Measurements from ENCODE around the gene BTBD7. TPM values are rescaled to one million over a fixed set of nuclear protein-coding genes. Genes with fewer than 3 reads are reported as not detected.
"Not testable (repeated sequence)": the region's sequence is repeated elsewhere in the genome, so short reads cannot be mapped to it uniquely, and the experiment has no call there.

BTBD7 gene
- total RNA-seq, 2 experiments from 2014 or later, result 16.6 to 17.2 TPM

DNA sequence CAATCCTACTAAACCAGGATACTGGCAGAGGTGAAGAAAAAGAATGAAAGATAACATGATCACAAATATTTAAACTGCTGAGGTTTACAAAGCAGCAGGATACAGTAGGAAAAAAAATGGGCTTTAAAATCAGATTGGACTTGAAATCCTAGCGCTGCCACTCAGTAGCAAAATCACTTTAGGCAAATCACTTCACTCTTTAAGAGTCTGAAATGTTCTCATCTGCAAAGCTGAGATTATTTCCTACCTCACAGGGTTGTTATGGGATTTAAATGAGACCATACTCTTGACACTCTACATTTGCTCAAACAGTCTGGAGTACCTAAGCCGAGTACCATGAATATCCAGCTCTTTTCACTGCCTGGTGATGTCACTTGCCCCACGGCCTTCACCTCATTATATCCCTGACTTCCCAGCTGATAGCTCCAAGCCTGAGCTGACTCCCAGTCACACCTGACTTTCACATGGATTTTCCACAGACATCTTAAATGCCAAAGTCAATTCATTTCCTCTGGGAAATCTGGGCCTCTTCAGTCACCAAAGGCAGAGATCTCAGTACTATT, 65.6 kb downstream of the BTBD7 start:
- ChIA-PET CTCF (no interaction called here), POLR2A (no interaction called here)

DNA sequence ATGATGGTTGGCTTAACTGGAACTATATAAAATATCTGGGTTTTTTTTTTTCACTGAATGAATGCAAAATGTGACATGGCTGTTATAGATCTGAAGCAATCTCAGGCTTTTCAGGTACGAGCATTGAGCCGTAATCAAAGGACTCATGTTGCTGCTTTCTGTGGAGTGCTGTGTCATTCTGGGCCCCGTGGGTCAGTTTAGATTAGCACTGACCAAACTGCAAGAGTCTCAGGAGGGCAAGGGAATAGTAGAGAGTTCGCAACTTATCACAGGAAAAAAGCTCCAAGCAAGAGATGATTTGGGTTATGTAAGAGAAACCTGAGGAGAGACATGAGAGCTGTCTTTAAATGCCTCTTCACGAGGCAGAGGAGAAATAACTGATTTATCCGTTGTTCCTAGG, 66.7 kb downstream of the BTBD7 start:
- ChIA-PET CTCF (no interaction called here), POLR2A (no interaction called here)

GRCh38 chr14:93263416-93263815, 69.4 kb downstream of the BTBD7 start:
- CTCF ChIA-PET, result no interaction called here

GRCh38 chr14:93262446-93262845, 70.4 kb downstream of the BTBD7 start:
- CTCF ChIA-PET, result interaction anchor here (0.7 kb wide), 1 partner anchor 15 kb away, joined by 3 read pairs; no protein-coding TSS in a partner anchor
- POLR2A ChIA-PET, result interaction anchor here (0.6 kb wide), 1 partner anchor 41 kb away, joined by 6 read pairs; no protein-coding TSS in a partner anchor

More at GRCh38 chr14:93263416-93263815, 69.4 kb downstream of the BTBD7 start:
- POLR2A ChIA-PET, result no interaction called here

DNA sequence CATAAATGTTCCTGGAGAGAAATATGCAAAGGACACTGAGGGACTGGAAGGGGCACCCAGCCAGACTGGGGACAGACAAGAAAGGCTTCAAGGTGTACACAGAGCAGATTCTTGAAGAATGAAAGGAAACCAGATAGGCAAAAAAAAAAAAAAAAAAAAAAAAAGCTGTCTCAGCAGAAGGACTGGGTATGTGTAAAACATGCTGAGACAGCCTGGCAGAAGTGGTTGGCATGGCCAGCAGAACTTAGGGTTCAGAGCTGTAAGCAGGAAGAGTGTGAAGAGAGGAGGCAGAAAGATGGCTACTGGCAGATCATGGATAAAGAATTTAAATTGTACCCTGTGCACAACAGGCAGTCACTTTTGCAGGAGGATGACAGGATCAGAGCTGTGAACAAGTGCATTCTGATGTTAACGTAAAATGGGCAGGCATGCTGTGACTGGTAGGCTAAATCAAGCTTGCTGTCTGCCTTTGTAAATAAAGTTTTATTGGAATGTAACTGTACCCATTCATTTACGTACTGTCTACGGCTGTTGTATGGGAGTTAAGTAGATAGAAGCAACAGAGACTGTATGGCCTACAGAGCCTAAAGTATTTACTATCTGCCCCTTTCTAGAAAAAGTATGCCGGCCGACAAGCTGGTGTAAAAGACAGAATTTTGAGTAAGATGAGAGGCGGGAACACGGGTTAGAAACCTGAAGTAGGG, 83.6 kb downstream of the BTBD7 start:
- ChIA-PET CTCF (no interaction called here), POLR2A (no interaction called here)

GRCh38 chr14:93246534-93246933, 86.3 kb downstream of the BTBD7 start:
- CTCF ChIA-PET, result no interaction called here
- POLR2A ChIA-PET, result no interaction called here

DNA sequence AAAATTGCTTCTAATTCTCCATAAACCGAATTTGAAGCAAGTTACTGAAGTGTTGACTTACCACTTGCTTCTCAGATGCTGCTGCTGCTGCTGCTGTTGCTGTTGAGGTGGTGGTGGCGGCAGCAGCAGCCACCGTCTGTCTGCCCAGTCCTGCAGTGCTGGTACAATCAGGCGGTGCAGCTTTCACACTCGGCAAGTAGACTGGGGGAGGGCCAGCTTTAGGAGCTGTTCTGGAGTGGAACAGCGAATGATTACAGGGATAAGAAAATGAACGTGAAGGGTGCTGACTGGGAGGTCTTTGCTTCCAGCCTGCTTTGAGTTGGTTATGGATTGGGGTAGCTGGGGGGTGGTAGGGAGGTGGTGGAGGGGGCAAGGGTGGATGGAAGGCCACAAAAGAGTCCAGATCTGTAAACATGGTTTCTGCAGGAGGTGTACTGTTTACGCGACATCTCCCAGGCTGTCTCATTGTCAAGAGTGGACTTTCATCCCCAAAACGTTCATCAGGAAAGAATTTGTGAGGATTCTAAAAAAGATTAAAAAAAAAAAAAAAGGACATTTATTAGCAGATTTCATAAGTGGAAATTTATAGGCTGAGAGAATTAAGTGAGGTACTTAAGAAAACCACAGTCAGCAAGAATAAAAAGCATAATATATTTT, 86.9 kb downstream of the BTBD7 start:
- POLR2A ChIA-PET, result interaction anchor here (0.6 kb wide), 1 partner anchor 12 kb away, joined by 4 read pairs; no protein-coding TSS in a partner anchor
- CTCF ChIA-PET, result no interaction called here

DNA sequence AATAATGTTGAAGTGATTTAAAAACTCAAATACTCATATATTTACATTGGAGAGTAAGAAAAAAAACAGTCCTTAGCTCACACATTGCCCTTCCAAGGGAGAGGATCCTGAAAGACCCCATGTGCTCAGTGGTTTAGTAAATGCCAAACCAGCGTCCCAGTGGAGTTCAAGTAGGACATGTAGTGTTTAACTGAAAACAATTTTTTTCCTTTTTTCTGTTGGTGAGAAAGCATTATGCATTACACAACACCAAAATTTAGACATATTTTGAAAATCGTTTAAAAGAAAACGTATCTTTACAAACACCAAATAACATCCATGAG, 92.2 kb downstream of the BTBD7 start:
- POLR2A ChIA-PET, result no interaction called here
- CTCF ChIA-PET, result no interaction called here

- CTCF ChIA-PET, result no interaction called here
- POLR2A ChIA-PET, result no interaction called here
These were observed 92.8 kb downstream of the BTBD7 start for GRCh38 chr14:93239869-93240677.

- CTCF ChIA-PET, result interaction anchor here (0.7 kb wide), 2 partner anchors 39 to 277 kb away, joined by 3 read pairs; no protein-coding TSS in a partner anchor
- POLR2A ChIA-PET, result no interaction called here
These were observed 98.0 kb downstream of the BTBD7 start for GRCh38 chr14:93234798-93235197.

- POLR2A ChIA-PET, result interaction anchor here (0.7 kb wide), 1 partner anchor 12 kb away, joined by 4 read pairs; no protein-coding TSS in a partner anchor
- CTCF ChIA-PET, result not testable (repeated sequence)
These were observed 99.8 kb downstream of the BTBD7 start for GRCh38 chr14:93233078-93233477.

DNA sequence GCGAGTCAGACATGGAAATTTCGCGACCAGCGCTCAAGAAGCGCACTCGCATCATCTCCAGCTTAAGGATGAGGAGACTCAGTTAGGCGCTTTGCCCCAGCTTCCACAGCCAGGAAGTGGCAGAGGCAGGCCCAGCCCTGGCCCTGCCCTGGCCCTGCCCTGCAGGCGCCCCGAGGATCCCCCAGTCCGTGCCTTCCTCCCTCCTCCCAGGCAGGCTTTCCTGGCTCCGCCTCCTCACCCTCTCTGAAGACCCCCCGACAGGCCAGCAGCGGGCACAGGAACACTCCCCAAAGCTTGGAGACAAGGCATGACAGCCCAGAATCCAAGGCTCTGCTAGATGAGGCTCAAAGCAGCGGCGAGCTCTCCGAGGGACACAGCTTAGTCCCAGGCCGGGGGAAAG, 100.7 kb downstream of the BTBD7 start:
- POLR2A ChIA-PET, result no interaction called here
- CTCF ChIA-PET, result no interaction called here

DNA sequence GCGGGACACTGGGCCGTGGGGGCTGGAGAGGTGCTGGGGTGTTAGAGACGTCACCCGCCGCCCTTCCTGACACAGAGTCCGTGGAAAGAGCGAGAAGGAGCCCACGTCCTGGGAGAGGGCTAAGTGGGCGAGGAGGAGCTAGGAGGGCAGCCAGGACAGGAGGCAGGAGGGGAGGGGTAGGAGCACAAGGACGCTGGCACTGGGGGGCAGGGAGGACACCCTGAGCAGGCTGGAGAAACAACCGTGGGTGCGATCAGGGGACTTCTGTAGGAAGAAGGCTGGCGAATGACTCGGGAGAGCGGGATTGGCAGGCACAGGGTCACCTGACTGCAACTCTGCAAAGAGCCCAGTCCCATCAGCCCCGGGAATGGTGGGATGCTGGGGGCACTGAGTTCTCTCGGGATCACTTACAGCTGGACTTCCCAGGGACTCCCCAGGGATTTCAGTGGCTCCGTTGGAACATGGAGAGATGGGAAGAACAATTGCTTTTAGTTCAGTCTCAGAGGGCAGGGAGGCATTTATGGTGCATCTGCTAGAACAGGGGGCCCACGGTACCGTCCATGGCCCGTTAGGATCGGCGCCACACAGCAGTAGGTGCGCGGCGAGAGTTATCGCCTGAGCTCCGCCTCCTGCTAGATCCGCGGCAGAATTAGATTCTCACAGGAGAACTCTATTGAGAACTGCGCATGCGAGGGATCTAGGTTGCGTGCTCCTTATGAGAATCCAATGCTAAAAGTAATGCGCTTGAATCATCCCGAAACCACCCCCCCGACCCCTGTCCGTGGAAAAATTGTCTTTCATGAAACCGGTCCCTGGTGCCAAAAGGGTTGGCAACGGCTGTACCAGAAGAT, 101.5 kb downstream of the BTBD7 start:
- ChIA-PET POLR2A (no interaction called here), CTCF (no interaction called here)

DNA sequence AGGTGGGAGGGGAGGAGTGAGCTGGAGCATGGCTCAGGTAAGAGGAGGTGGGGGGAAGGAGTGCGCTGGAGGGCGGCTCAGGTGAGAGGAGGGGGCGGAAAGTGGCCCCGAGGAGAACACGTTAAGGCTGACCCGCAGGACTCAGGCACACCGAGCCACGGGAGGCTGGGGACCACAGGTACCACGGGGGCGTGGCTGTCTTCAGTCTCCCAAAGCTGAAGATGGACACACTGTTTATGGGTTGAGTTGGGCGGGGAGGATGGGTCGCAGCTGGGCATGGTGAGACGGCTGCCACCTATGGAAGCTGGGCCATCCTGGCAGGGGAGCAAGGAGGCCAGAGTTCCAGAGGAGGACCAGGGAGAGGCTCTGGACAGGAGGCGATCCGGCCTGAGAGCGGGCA, 102.3 kb downstream of the BTBD7 start:
- ChIA-PET POLR2A (no interaction called here), CTCF (no interaction called here)

DNA sequence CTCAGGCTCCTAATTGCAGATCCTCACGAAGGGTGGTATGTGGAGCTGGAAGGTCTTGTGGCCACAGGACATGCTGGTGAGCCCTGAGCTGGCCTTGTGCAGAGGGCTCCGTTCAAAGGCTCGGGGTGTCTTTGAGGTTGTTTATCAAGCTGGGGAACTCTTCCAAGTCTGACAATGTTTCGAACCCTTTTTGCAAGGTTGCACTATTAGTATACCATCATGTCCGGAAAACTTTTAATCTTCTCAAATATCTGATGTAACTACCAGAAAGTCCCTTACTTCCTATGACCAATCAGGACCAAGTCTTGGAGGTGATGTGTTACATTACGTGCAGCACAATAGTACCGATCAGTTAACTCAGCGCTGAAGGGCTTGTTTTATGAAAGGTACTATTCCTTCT, 104.3 kb downstream of the BTBD7 start:
- POLR2A ChIA-PET, result no interaction called here
- CTCF ChIA-PET, result no interaction called here

DNA sequence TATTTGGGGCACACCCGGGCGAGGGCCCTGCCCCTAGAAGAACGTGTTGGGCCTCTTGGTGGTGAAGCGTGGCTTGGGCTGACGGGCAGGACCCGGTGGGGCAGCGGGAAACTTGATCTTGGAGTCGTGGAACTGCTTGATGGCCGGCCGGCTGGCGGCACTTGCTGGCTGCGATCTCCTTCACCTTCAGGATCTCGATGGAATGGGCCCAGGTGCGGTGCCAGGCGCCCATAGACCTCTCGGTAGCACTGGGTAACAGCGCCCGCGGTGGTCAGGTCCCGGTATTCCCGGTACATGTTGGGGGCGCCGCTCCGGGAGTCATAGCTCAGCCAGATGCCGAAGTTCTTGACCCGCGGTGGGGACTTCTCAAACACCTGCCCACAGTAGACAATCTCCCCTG, 109.3 kb downstream of the BTBD7 start:
- CTCF ChIA-PET, result interaction anchor here (0.8 kb wide), 1 partner anchor 46 kb away, joined by 3 read pairs; no protein-coding TSS in a partner anchor

DNA sequence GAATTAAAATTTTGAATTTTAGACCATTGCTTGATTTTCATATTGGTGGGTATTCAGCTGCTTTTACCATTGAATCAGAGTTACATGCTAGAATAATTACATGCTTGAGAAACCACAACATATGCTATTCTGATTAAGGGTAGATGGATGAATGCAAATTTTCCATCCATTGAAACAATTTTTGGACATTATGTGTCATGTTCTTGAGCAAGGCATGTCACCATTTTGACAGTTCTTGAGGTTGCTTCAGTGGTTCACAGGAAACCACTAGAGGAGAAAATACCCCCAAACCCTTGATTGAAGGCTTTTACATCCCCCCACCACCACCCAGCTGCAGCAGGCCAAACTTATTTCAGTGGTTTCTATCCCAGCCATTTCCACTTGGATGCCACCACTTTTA, 112.3 kb downstream of the BTBD7 start:
- POLR2A ChIA-PET, result no interaction called here
- CTCF ChIA-PET, result no interaction called here

More for the DNA sequence above, 109.3 kb downstream of the BTBD7 start:
- POLR2A ChIA-PET, result no interaction called here

GRCh38 chr14:93219103-93219726, 113.6 kb downstream of the BTBD7 start:
- POLR2A ChIA-PET, result no interaction called here
- CTCF ChIA-PET, result interaction anchor here (0.7 kb wide), 1 partner anchor 138 kb away, joined by 3 read pairs; no protein-coding TSS in a partner anchor

DNA sequence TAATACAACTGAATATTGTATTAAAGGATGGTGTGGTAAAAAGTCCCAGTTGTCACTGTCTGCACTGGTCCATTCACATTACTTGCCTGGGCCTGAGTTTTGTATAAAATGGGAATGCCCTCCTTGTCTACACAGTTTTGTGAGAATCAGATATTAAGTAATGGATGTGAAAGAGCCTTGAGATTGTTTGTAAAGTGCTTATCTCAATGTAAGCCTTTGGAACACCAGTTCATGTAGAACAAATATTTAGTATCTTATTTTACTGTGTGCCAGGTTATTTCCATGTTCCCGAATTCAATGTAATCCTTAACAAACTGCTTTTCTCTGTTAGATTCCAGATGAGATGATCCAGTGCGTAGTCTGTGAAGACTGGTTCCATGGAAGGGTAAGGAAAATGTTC, 118.2 kb downstream of the BTBD7 start:
- POLR2A ChIA-PET, result no interaction called here
- CTCF ChIA-PET, result no interaction called here
